DOHH2 (cell line): ENCODE data around the gene GFY.

Experiments used
- CTCF ChIP-seq: fragments of 200-600 bp; sonication (generic); IDR thresholded peaks from one replicate; pipeline ENCODE4 v1.5.1; 2014; ENCODE audit warnings: antibody characterized with exemption, mild to moderate bottlenecking, low read depth, low read length; ENCODE audit not compliant: poor library complexity, severe bottlenecking
- EZH2phosphoT487 ChIP-seq: fragments of 200-600 bp; sonication (generic); IDR thresholded peaks from 2 replicates; pipeline ENCODE4 v1.6.1; 2017; ENCODE audit warnings: borderline replicate concordance, mild to moderate bottlenecking, antibody characterized with exemption, low read length, moderate library complexity, mixed read lengths

GRCh38 chr19:49437231-49437630 lies 12.0 kb downstream of the GFY start:
- no peak for TF ChIP-seq EZH2phosphoT487
- TF ChIP-seq CTCF = no peak
